Measurements from ENCODE around the gene NFS1.

DNA sequence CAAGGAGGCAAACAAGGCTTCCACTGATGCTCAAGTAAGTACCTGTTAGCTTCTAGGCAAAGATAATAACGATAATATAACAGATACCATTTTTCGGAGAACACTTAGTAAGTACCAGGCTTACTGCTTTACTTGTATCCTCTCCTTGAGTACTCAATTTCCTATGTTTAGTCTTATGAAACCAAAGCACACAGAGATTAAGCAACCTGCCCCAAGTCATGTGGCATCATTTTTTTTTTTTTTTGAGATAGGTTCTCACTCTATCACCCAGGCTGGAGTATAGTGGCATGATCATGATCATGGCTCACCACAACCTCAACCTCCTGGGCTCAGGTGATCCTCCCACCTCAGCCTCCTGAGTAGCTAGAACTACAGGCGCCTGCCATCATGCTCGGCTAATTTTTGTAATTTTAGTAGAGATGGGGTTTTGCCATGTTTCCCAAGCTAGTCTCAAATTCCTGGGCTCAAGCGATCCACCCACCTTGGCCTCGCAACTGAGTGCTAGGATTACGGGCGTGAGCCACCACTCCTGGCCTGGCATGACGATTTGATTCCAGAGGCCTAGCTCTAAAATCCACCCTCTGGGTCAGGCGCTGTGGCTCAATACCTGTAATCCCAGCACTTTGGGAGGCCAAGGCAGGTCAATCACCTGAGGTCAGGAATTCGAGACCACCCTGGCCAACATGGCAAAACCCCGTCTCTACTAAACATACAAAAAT lies 69.6 kb downstream of the NFS1 start:
- TF ChIP-seq CEBPB (IDR thresholded peaks at IDR 0.05): peak; percentile 5 to 31; a peak in 1 of 4 replicates
- TF ChIP-seq CTCF (IDR thresholded peaks at IDR 0.05): no peak
- TF ChIP-seq FOSL2 (IDR thresholded peaks at IDR 0.05): no peak
- no peak for TF ChIP-seq FOSL2 (CRISPR knock-in tag; IDR thresholded peaks at IDR 0.05)
- TF ChIP-seq GATA3 (IDR thresholded peaks at IDR 0.05; ENCODE audit: borderline replicate concordance): no peak
- TF ChIP-seq CBX2 (IDR thresholded peaks at IDR 0.05; ENCODE audit: borderline replicate concordance, low read depth): no peak
- TF ChIP-seq SMC3 (IDR thresholded peaks at IDR 0.05): no peak
